HUES6 (cell line): ENCODE results near the gene ZNF20.
"Not testable (repeated sequence)": the region's sequence is repeated elsewhere in the genome, so short reads cannot be mapped to it uniquely, and the experiment has no call there.

Source experiments
- H3K27ac ChIP-seq: 2 replicates; pipeline ENCODE4 v1.7.0; 2013; ENCODE audit warnings: low read depth, mild to moderate bottlenecking, low read length, inconsistent platforms
- H3K27me3 ChIP-seq: 2 replicates; pipeline ENCODE4 v1.6.1; 2013; ENCODE audit warnings: low read length; ENCODE audit not compliant: control insufficient read depth, insufficient read depth
- H3K36me3 ChIP-seq: 2 replicates; pipeline ENCODE4 v1.6.1; 2013; ENCODE audit warnings: low read length; ENCODE audit not compliant: control insufficient read depth, insufficient read depth
- H3K4me1 ChIP-seq: 2 replicates; pipeline ENCODE4 v1.6.1; 2013; ENCODE audit warnings: low read length; ENCODE audit not compliant: control insufficient read depth, insufficient read depth
- H3K4me3 ChIP-seq: 2 replicates; pipeline ENCODE4 v1.5.1; 2013; ENCODE audit warnings: low read depth, low read length
- H3K9ac ChIP-seq: one replicate; pipeline ENCODE4 v1.6.1; 2013; ENCODE audit warnings: mild to moderate bottlenecking, low read length
- H3K9me3 ChIP-seq: 2 replicates; pipeline ENCODE4 v1.6.1; 2013; ENCODE audit warnings: low read depth, low read length; ENCODE audit not compliant: control insufficient read depth, insufficient read depth

The ZNF20 gene

GRCh38 chr19:12085074-12085818 is 54.9 kb downstream of the ZNF20 start:
- no peaks in the 10 kb centered on the region for H3K27me3 ChIP-seq
- no peak overlapping the region for H3K27ac ChIP-seq
- no peak overlapping the region for H3K4me3 ChIP-seq
- H3K9me3 ChIP-seq: peaks cover 37% of the 10 kb centered on the region
- H3K36me3 ChIP-seq: no peaks in the 10 kb centered on the region
- no peaks in the 10 kb centered on the region for H3K4me1 ChIP-seq
- no peak overlapping the region for H3K9ac ChIP-seq

- not testable (repeated sequence) for H3K27ac ChIP-seq, H3K4me3 ChIP-seq, H3K27me3 ChIP-seq, H3K4me1 ChIP-seq, H3K36me3 ChIP-seq, H3K9ac ChIP-seq
- H3K9me3 ChIP-seq: peaks cover 49% of the 10 kb centered on the region
Observed at GRCh38 chr19:12083336-12083735, 56.8 kb downstream of the ZNF20 start.
